Liver (tissue), 9 donors: ENCODE measurements around the gene TSPO. TPM values are rescaled to one million over a fixed set of nuclear protein-coding genes. Genes with fewer than 3 reads are reported as not detected.

Source experiments
- DNase-seq: peaks from one replicate; pipeline ENCODE4 v3.0.0-alpha.2; 2017; ENCODE audit warnings: low spot score
- H3K27ac ChIP-seq, 2 donors: one replicate each; pipeline ENCODE4 v1.7.0; 2013; ENCODE audit warnings: inconsistent platforms in 2 of 2, low read length in 2 of 2, control low read depth in 1 of 2, low read depth in 1 of 2, mild to moderate bottlenecking in 1 of 2
- H3K27me3 ChIP-seq, 4 donors: one replicate each; pipeline versions ENCODE4 v1.6.1 to v1.7.0; 2013; ENCODE audit warnings: low read length in 3 of 4, inconsistent platforms in 1 of 4, mild to moderate bottlenecking in 1 of 4, moderate library complexity in 1 of 4; ENCODE audit not compliant: control insufficient read depth in 4 of 4, insufficient read depth in 4 of 4
- H3K36me3 ChIP-seq, 4 donors: one replicate each; pipeline versions ENCODE4 v1.6.1 to v1.7.0; 2013; ENCODE audit warnings: low read length in 3 of 4, mild to moderate bottlenecking in 3 of 4, low read depth in 1 of 4, moderate library complexity in 1 of 4; ENCODE audit not compliant: control insufficient read depth in 4 of 4, insufficient read depth in 3 of 4
- H3K4me1 ChIP-seq, 4 donors: one replicate each; pipeline versions ENCODE4 v1.6.1 to v1.7.0; 2013; ENCODE audit warnings: low read length in 3 of 4, mild to moderate bottlenecking in 3 of 4, moderate library complexity in 1 of 4; ENCODE audit not compliant: control insufficient read depth in 4 of 4, insufficient read depth in 4 of 4
- H3K4me3 ChIP-seq, 3 donors: one replicate each; pipeline versions ENCODE4 v1.6.1 to v1.7.0; 2013; ENCODE audit warnings: low read length in 3 of 3, control low read depth in 1 of 3, low read depth in 1 of 3, mild to moderate bottlenecking in 1 of 3
- H3K9ac ChIP-seq, 2 donors: one replicate each; pipeline ENCODE4 v1.7.0; 2013; ENCODE audit warnings: low read length in 2 of 2, mild to moderate bottlenecking in 2 of 2, moderate library complexity in 2 of 2, control low read depth in 1 of 2, low read depth in 1 of 2
- H3K9me3 ChIP-seq, 4 donors: one replicate each; pipeline versions ENCODE4 v1.6.1 to v1.7.0; 2013; ENCODE audit warnings: low read length in 3 of 4; ENCODE audit not compliant: control insufficient read depth in 4 of 4
- CTCF ChIP-seq: fragments of 150-350 bp; IDR thresholded peaks from 2 replicates; pipeline ENCODE4 v1.5.1; 2017; ENCODE audit warnings: improper control_type of control experiment, low read depth, low read length; ENCODE audit not compliant: missing input control
- EGR1 ChIP-seq, 2 donors: IDR thresholded peaks; 2 replicates each; pipeline ENCODE4 v1.6.1; 2016 to 2018; ENCODE audit warnings: antibody characterized with exemption in 2 of 2, low read depth in 2 of 2
- FOXA2 ChIP-seq: IDR thresholded peaks from 2 replicates; pipeline ENCODE4 v1.6.1; 2016; ENCODE audit warnings: antibody characterized with exemption
- HNF4A ChIP-seq, 2 donors: conservative IDR thresholded peaks; 2 replicates each; pipeline ENCODE4 v1.6.1; 2016; ENCODE audit warnings: antibody characterized with exemption in 2 of 2, mild to moderate bottlenecking in 2 of 2
- HNF4G ChIP-seq: IDR thresholded peaks from 2 replicates; pipeline ENCODE4 v1.6.1; 2016; ENCODE audit warnings: antibody characterized with exemption
- JUND ChIP-seq, 2 donors: IDR thresholded peaks; 2 replicates each; pipeline ENCODE4 v1.6.1; 2016; ENCODE audit warnings: antibody characterized with exemption in 2 of 2
- NR2F2 ChIP-seq: IDR thresholded peaks from 2 replicates; pipeline ENCODE4 v1.6.1; 2016; ENCODE audit warnings: antibody characterized with exemption
- RAD21 ChIP-seq, 2 donors: IDR thresholded peaks; 2 replicates each; pipeline ENCODE4 v1.6.1; 2016; ENCODE audit warnings: antibody characterized with exemption in 2 of 2, mild to moderate bottlenecking in 2 of 2
- RXRA ChIP-seq, 2 donors: IDR thresholded peaks; 2 replicates each; pipeline ENCODE4 v1.6.1; 2017 to 2018; ENCODE audit warnings: antibody characterized with exemption in 2 of 2, mild to moderate bottlenecking in 1 of 2
- SP1 ChIP-seq: IDR thresholded peaks from 2 replicates; pipeline ENCODE4 v1.6.1; 2018; ENCODE audit warnings: antibody characterized with exemption, mild to moderate bottlenecking
- TAF1 ChIP-seq: conservative IDR thresholded peaks from 2 replicates; pipeline ENCODE4 v1.6.1; 2016; ENCODE audit warnings: antibody characterized with exemption, mild to moderate bottlenecking
- YY1 ChIP-seq: IDR thresholded peaks from 2 replicates; pipeline ENCODE4 v1.6.1; 2016; ENCODE audit warnings: antibody characterized with exemption, mild to moderate bottlenecking
- ZBTB33 ChIP-seq: IDR thresholded peaks from 2 replicates; pipeline ENCODE4 v1.6.1; 2016; ENCODE audit warnings: antibody characterized with exemption
- WGBS: extraction: QIAGEN DNeasy Blood & Tissue Kit; methylation state at CpG from one replicate; pipeline ENCODE4 v1.1.7; 2013; 5-methylcytosine and 5-hydroxymethylcytosine counted together
- polyA plus RNA-seq, 2 donors: library from polyadenylated mRNA; stranded (reverse) in 1 of 2; unstranded in 1 of 2; fragments of 200-250 nt in 1 of 2; fragments of >200 nt in 1 of 2; fragmentation: Nextera tagmentation in 1 of 2; extraction: Ambion mirVana in 1 of 2; gene quantifications; one replicate each; pipeline versions ENCODE4 v1.2.1 to v1.2.3, GENCODE V29; 2013 to 2015
- total RNA-seq, 2 donors: library from RNA; depleted of rRNA; stranded (reverse); fragments of >200 nt; gene quantifications; one replicate each; pipeline ENCODE4 v1.2.3, GENCODE V29; 2014
- TF ChIP-seq, protein P1 (sequence below): IDR thresholded peaks from 2 replicates; pipeline ENCODE4 v1.6.1; 2016; ENCODE audit warnings: antibody characterized with exemption
- TF ChIP-seq, protein P2 (sequence below): IDR thresholded peaks from 2 replicates; pipeline ENCODE4 v1.6.1; 2016; ENCODE audit warnings: antibody characterized with exemption
- donor health status: healthy.
- donor health status: healthy.
- donor health status: healthy.
- donor health status: healthy.
- donor health status: healthy.

Gene TSPO
- total and polyA plus RNA-seq, 4 donors: 27.6 to 61.9 (median 40.2) TPM

DNA sequence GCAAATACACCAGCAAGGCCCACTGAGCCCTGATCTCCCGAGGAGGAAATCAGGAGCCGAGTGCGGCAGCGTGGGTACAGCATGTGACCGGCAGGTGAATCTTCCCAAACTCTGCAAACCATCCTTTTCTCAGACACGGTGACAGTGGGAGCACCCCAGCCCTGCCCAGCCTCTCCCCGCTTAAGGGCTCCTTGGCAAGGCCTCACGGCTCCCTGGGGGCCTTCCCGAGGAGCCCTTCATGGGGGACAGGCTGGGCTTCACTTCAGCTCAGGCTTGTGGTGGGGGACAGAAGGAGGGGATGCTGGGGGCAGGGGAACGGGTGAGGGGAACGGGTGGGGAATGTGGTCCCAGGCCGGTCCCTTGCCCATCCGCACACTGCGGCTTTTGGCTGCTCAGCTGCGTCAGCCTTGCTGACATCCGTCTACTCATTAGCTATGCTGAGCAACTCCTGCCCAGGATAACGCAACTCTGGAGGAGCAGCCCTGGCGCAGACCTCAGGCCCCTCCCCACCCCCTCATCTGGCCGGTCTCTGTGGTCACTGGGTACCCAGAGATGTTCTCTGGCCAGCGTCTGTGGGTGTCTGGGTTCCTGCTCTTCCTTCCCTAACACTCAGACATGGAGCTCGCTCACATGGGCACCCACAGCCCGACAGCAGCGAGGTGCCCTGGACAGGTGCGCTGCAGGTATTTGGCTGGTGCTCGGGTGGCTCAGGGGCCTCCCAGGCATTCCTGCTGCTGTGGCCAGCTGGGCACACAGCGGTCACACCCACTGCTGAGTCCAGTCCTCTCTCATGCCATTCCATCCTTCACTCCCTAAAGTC is 57.6 kb downstream of the TSPO start:
- Histone ChIP-seq H3K4me1 (no peaks in the 10 kb centered on the region), H3K27me3 (no peaks in the 10 kb centered on the region), H3K36me3 (no peaks in the 10 kb centered on the region), H3K4me3 (no peak overlapping the region), H3K9me3 (no peaks in the 10 kb centered on the region), H3K27ac (no peak overlapping the region), H3K9ac (no peak overlapping the region)
- no peak for DNase-seq
- WGBS: 91% methylated on average over 26 of the region's 26 CpGs
- TF ChIP-seq ZBTB33 (no peak), SP1 (no peak), RXRA (IDR thresholded peaks at IDR 0.05) (no peak), HNF4G (no peak), JUND (IDR thresholded peaks at IDR 0.05) (no peak), CTCF (no peak), EGR1 (IDR thresholded peaks at IDR 0.05; ENCODE audit: low read depth in 2 of 2) (no peak)
- TF ChIP-seq, protein P1, sequence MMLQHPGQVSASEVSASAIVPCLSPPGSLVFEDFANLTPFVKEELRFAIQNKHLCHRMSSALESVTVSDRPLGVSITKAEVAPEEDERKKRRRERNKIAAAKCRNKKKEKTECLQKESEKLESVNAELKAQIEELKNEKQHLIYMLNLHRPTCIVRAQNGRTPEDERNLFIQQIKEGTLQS: no peak
- TF ChIP-seq, protein P2, sequence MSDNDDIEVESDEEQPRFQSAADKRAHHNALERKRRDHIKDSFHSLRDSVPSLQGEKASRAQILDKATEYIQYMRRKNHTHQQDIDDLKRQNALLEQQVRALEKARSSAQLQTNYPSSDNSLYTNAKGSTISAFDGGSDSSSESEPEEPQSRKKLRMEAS: no peak

DNA sequence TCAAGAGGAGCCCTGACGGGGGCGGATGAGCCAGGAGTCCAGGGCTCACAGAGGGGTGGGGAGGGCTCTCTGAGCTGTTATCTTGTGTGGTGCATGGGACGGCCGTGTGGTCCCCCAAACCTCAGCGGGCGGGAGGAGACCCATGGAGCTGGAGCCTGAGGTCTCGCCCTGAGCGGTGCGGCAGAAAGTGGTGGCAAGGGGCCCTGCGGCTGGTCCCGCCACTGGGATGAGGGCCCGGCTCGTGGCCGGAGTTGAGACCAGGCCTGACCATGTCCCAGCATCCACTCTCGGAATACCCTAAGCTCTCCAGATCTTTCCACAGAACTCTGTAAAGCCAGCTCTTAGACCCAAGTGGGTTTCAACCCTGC is 58.1 kb downstream of the TSPO start:
- Histone ChIP-seq H3K27me3 (no peaks in the 10 kb centered on the region), H3K4me1 (no peaks in the 10 kb centered on the region), H3K9me3 (no peaks in the 10 kb centered on the region), H3K27ac (no peak overlapping the region), H3K9ac (no peak overlapping the region), H3K36me3 (no peaks in the 10 kb centered on the region), H3K4me3 (no peak overlapping the region)
- 94% methylated on average over 15 of the region's 15 CpGs for WGBS
- TF ChIP-seq SP1: no peak
- TF ChIP-seq HNF4G: no peak
- no peak for TF ChIP-seq YY1
- no peak for TF ChIP-seq EGR1 (IDR thresholded peaks at IDR 0.05; ENCODE audit: low read depth in 2 of 2)
- DNase-seq: no peak

DNA sequence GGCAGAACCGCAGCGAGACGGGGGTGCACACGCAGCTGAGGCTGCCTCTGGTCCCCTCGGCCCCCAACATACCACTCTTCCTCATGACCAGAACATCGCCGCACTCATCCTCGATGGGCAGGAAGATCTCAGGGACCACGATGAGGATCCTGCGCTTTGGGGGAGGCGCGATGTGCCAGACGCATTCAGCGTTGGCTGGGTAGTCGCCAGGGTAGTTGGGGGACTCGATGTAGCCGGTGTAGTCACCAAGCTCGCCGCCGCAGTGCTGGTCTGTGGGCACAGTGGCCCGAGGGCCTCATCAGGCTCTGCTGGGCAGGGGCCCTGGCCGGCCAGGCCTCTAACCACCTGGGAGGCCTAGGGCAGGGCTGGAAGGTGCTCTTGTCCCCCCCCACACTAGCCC is 58.6 kb downstream of the TSPO start:
- WGBS: 91% methylated on average over 22 of the region's 22 CpGs
- no peaks in the 10 kb centered on the region for H3K36me3 ChIP-seq
- H3K9me3 ChIP-seq: no peaks in the 10 kb centered on the region
- DNase-seq: no peak
- H3K27ac ChIP-seq: no peak overlapping the region
- no peaks in the 10 kb centered on the region for H3K4me1 ChIP-seq
- no peak overlapping the region for H3K4me3 ChIP-seq
- no peak overlapping the region for H3K9ac ChIP-seq
- H3K27me3 ChIP-seq: no peaks in the 10 kb centered on the region
- TF ChIP-seq SP1: no peak
- TF ChIP-seq FOXA2: no peak
- no peak for TF ChIP-seq JUND (IDR thresholded peaks at IDR 0.05)
- TF ChIP-seq TAF1: no peak
- TF ChIP-seq HNF4A (conservative IDR thresholded peaks at IDR 0.05): no peak
- TF ChIP-seq HNF4G: no peak
- TF ChIP-seq RAD21 (IDR thresholded peaks at IDR 0.05): no peak
- no peak for TF ChIP-seq NR2F2
- TF ChIP-seq, protein P2: no peak
- TF ChIP-seq YY1: no peak
- no peak for TF ChIP-seq EGR1 (IDR thresholded peaks at IDR 0.05; ENCODE audit: low read depth in 2 of 2)
